ENCODE data around the gene TMEM115. TPM values are rescaled to one million over a fixed set of nuclear protein-coding genes. Genes with fewer than 3 reads are reported as not detected.

Gene TMEM115
- total and polyA plus RNA-seq, 2 of the 13 experiments (the other 11 are each of a cell fraction or from before 2014, with no cell fraction given) = 22.1 to 30.7 TPM

- BruUV-seq (replicated peaks) = no TSS peak
- no peak for DNase-seq (ENCODE audit: low spot score)
Measured at GRCh38 chr3:50382722-50383121, 23.4 kb upstream of the TMEM115 start.

More at GRCh38 chr3:50382722-50383121, 23.4 kb upstream of the TMEM115 start:
- Histone ChIP-seq H4K20me1 (ENCODE audit: insufficient read depth, low read length) (no peaks in the 10 kb centered on the region), H3K36me3 (replicated peaks in 1 of 2; ENCODE audit: control insufficient read depth in 1 of 2, insufficient read depth in 2 of 2, low read length in 2 of 2) (no peaks in the 10 kb centered on the region), H3K4me2 (ENCODE audit: low read depth, low read length) (no peak overlapping the region), H3K27me3 (ENCODE audit: control insufficient read depth in 1 of 2, insufficient read depth in 2 of 2, low read length in 2 of 2) (peaks cover 11 to 50% of the 10 kb centered on the region in 2 experiments), H3K9ac (ENCODE audit: insufficient read depth, low read depth, low read length) (no peak overlapping the region), H3K4me3 (replicated peaks in 1 of 3; ENCODE audit: insufficient read depth in 1 of 3, low read depth in 2 of 3, low read length in 3 of 3) (no peak overlapping the region), H3K79me2 (ENCODE audit: insufficient read depth, low read length) (no peaks in the 10 kb centered on the region), H3K9me3 (ENCODE audit: low read length) (no peaks in the 10 kb centered on the region), H3K27ac (ENCODE audit: extremely low read length, insufficient read depth, low read length) (no peak overlapping the region), H2AFZ (ENCODE audit: low read length) (no peak overlapping the region), H3K4me1 (ENCODE audit: insufficient read depth, low read length) (peaks cover 16% of the 10 kb centered on the region)
- in situ Hi-C loops (cut with HindIII; ENCODE audit: extremely low pct_ligation_motif_present, low pct_unique_long_range_greater_than_20kb) = no loop called here
- ChIA-PET CTCF (ENCODE audit: low intra/inter-chr PET ratio, low total read pairs) (no interaction called here), POLR2A (no interaction called here)
- intact Hi-C loops (cut with micrococcal nuclease; ENCODE audit: unreplicated experiment) = no loop called here
- WGBS (ENCODE audit: low lambda C conversion rate) = 72% methylated on average over 9 of the region's 12 CpGs
- no peak for TF ChIP-seq ARID5B (CRISPR knock-in tag; IDR thresholded peaks at IDR 0.05)
- ATAC-seq = no peak
- no peak for FAIRE-seq

Data from HepG2 (cell line).